Measurements from ENCODE around the gene ARHGAP32.
A peak's percentile ranks its signal among the peaks of the same experiment; 100 is the strongest.
"Not testable (repeated sequence)": the region's sequence is repeated elsewhere in the genome, so short reads cannot be mapped to it uniquely, and the experiment has no call there.

The ARHGAP32 gene

DNA sequence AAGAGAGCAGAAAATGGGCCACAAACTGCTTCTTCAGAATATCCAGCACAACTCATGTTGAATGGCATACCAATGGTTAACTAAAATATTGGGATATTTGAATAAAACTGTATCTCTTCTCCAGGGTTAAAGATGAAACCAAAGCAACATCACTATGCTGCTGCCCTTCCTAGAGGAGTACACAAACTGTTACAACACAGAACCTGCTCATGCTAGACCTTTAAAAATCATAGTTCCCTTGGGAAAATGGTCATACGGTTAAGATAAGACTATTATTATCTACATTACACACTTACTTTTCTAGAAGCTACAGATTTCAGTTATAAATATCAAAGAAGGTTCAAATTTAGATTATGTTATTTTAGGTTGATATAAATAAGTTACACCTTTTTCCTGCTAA lies 170.8 kb downstream of the ARHGAP32 start:
- DNase-seq (ENCODE audit: low spot score): no peak

DNA sequence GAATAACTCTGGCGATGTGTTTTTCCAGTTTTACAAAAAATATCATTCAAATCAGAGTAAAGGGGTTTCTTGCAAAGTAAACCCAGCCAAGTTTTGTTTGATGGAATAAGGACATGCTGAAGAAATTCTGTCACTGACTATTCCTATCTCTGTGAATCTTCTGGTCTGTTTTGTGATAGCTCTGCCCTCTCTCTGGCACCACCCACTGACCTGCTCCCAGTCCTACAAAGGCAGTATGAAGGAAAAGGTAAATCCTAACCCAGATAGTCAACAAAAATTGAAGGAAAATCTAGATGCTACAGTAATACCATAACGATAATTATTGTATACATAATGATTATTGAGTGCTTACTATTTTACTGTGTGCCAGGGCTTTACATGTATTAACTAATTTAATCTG lies 173.1 kb downstream of the ARHGAP32 start:
- DNase-seq (ENCODE audit: low spot score): no peak

DNA sequence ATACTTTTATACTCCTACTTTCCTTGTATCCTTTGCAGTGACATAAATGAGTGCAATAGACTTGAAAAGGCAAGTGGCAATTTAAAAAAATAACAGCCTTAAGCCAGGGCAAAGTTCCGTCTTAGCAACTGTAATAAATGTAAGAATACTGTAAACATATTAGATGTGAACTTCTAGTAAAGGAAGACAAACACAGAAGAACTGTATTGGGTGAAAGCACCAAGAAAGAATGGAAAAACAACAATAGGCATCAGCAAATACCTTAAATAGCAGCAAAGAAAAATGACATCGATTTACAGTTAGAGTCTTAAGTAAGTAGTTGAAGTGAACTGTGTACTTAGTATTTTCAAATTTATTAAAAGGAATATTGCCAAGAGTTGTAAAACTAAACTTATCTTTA lies 174.0 kb downstream of the ARHGAP32 start:
- DNase-seq (ENCODE audit: low spot score): no peak

DNA sequence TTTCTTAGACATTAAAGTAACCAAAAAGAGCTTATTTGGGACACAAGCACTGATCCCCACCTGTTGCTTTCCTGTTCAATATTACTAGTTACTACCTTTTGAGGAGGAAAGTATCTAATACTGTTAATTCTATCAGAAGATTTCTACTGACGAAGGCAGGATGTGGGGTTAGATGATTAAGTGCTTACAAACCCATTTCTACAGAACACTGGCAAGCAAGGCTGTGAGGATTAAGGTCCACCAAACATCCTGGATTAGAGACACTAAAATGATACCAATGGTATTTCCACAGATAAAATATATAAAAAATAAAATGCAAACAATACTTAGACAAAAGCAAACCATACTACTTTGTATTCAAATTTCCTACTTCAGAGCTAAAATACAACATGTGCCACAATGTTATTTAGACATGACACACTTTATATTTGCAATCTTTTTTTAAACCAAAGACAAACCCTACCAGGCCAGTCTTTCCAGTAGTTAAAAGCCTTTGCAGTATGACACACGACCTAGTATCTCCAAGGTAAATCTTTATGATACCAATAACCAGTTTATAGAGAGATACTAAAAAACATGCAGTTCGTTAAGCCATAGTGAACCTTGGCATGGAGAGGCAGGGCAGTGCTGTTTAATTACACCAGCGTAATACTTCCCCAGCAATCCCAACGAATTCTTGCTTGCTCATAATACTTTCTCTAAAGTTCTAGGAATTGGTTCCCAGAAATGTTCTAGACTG lies 178.2 kb downstream of the ARHGAP32 start:
- DNase-seq (ENCODE audit: low spot score): no peak

DNA sequence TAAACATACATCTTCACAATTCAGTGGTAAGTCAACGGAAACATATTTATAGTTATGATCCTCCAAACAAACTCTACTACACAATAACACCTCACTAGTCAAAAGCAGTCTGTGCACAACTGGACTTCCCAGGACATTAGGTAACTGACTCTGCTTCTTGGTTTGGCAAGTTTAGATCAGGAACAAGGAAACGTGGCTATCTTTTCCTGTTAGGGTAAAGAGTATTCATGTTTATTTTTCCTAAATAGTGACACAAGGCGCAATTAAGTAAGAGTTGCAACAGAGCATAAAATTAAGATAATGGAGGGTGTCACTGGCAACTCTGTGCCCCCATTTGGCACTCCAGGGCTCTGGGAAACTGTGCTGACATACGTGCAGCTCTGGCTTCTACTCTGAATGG lies 179.2 kb downstream of the ARHGAP32 start:
- DNase-seq (ENCODE audit: low spot score): no peak

DNA sequence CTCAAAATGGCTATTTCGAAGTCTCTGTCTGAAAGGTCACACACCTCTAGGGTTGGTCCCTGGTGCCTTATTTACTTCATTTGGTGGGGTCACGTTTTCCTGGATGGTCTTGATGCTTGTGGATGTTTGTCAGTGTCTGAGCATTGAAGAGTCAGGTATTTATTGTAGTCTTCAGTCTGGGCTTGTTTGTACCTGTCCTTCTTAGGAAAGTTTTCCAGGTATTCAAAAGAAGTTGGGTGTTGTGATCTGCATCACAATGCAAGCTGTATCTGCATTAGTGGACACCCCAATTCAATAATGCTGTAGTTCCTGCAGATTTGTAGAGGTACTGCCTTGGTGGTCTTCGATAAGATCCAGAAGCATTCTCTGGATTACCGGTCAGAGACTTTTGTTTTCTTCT lies 186.0 kb downstream of the ARHGAP32 start:
- DNase-seq (ENCODE audit: low spot score): no peak

DNA sequence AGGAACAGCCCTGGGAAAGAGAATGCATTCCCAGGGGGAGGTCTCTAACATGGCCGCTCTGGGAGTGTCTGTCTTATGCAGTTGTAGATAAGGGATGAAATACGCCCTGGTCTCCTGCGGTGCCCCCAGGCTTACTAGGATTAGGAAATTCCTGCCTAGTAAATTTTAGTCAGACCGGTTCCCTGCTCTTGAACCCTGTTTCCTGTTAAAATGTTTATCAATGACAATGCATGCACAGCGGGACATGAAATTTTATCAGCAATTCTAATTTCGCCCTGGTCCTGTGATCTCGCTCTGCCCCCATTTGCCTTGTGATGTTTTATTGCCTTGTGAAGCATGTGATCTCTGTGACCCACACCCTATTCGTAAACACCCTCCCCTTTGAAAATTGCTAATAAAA lies 193.0 kb downstream of the ARHGAP32 start:
- not testable (repeated sequence) for DNase-seq (ENCODE audit: low spot score)

DNA sequence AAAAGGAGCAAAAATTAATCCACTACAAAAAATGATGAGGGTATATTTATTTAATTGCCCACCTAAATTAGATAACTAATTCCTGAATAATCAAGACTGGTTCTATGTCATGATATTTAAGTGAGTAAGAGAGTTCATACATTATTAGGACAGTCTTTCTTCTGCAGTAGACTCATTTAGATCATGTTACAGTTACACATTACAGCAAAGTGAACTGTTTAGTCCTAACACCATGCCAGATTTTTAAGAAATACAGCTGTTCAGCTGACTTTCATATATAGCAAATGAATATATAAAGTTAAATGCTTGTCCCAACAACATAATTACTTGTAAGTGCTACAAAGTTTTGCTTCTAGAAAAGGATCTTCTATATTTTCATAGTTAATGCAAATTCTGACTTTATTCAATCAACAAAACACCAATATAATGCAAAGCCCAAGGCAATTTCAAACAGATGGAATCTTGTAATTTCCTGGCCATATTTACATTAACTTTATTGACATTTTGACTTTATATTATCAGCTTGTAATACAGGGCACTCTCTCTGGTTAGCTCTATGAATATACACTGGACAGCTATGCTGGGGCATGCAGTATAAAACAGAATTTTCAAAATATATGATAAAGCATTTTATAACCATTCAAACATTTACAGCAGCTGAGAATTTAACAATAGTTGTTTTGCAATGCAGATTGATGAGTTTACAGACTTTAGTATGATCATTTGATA lies 203.7 kb downstream of the ARHGAP32 start:
- no peak for DNase-seq (ENCODE audit: low spot score)

DNA sequence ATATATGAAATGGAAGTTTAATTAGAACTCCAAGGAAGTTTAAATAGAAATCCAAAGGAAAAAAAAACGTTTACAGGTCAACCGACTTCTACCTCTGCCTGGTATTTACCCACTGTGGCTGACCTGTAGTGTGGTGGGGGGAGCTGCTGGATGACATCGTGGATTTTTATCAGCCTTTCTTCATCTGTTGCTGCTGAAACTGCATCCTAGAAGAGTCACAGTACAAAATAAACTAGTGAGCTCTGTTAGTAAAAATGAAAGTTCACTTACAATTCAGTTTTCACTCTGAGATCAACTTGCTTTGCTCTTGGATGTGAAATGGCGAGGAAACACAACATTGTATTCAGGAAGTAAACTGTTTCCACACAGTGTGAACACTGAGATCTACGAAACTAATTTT lies 206.2 kb downstream of the ARHGAP32 start:
- peak; percentile 31 for DNase-seq (ENCODE audit: low spot score)

DNA sequence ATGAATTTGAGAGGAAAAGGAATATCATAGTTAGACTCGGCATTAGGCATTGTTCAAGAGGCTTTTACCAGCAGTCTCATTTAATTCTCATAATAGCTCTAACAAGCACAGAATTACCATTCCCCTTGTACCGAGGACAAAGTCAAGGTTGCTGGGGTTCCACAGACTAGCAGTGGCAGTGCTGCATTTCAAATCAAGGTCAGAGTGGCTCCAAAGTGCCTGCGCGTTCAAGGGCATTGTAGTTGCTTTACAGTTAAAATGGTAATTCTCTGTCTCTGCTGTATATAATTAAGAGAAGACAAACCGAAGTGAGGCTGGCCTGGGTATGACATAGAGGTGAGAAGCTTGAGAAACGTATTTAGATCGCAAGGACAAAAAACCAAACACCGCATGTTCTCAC lies 209.1 kb downstream of the ARHGAP32 start:
- no peak for DNase-seq (ENCODE audit: low spot score)

DNA sequence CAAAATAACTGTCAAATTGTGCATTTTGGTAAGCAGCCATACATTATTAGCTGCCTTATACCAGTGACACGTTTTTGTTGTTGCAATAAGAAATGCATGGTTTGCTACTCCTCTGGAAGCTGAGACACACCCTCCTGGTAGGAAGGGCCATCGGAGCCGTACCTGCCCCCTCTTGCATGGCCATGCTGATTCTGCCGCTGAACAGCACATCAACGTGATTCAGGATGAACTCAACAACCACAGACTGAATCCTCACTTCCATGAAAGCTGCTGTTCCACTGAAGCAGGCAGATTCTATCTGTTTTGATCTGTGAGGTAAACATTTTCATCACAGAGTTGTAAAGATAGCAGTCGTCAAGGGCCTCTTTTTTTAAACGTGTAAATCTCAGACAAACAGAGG lies 210.9 kb downstream of the ARHGAP32 start:
- DNase-seq (ENCODE audit: low spot score): no peak

DNA sequence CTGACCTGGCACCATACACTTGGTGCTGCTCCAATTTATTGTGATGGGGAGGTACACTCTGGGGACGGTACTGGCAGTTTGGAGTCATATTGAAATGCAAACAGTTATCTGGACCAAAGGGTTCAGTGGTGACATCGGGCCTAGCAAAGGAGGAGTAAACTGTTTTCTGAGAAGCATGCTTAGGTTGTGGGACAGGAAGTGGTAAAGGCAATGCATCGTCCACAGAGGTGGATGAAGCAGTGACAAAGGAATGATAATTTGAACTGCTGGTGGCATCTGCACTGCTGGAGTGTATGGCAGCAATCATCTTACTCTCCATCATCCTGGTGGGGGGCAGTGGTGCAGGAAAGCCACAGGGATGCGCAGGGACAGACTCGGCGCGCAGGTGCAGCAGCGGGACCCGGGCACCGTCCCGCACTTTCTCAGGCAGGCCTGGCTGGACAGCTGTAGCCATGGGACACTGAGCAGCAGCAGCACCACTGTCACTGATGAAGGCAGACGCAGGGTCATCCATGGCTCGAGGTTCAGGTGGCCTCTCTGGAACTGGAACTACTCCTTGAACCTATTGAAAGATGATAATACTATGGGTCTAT lies 221.4 kb downstream of the ARHGAP32 start:
- no peak for DNase-seq (ENCODE audit: low spot score)

DNA sequence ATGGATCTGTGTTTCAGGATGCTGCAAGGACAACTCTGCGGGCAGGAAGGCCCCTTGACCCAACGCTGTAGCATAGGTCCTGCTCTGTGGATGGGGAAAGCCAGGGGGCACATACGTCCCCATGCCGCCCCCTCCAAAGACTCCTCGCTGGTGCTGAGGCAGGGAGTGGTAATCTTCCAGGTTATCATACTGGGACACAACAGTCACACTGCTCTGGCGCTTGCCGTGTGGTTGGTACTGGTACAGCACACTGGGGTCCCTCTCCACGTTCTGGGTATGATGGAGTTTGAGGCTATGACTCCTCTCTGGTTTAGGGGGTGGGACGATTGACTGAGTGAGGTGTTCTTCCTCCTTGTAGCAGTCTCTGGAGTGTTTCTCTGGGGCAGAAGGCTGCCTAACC lies 223.2 kb downstream of the ARHGAP32 start:
- DNase-seq (ENCODE audit: low spot score): no peak

DNA sequence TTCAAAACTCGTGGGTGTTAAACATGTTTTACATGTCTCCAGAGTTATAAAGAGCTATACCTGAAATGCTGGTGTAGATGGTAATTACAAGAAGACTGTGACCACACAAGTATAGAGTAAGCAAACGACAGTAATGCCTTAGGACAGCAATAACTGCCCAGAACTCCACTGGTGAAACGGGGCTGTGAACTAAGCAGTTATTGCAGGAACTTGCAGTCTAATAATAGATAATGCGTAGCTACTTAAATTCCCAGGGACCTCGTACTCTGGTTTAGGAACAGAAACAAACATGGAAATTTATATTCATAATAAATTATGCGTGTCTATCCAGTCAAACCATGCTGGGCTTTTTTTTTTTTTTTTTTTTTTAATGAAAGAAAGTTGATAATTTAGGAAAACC lies 224.5 kb downstream of the ARHGAP32 start:
- DNase-seq (ENCODE audit: low spot score): no peak

DNA sequence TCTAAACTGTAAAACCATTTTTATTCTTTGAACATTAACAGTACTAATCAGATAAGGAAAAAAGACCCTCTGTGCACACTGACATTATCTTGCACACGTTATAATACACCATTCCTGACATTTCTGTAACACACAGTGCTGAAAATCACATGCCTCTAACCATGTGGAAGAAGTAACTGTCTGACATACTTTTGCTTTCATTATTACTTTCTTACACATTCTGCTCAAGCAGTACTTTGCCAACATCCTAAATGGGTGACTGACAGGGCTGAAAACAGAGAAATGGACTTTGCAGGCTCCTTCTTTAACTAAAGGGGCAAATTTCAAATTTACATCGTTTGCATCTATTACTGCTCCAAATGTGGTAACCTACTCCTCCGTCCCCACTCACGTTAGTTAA lies 226.6 kb downstream of the ARHGAP32 start:
- DNase-seq (ENCODE audit: low spot score): peak; percentile 63

DNA sequence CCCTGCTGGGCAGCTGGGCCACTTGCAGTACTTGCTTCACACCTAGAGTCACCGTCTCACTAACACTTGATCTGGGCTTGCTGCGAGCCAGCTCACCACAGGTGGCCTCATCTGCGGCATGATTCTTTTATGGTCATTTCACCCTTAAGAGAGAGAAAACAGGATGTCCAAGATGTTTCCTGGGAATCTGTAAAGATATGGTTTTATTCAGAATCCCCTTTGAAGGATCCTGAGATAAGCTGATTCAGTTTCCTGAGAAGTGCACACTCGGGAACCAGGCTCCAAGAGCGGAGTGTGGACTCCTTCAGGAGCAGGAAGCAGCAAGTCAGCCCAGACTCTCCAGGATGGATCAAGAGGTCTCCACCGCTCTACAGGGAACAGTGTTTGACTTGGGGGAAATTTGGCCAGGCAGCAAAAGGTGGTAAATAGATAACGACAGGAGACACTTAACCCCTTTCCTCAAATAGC lies 227.6 kb downstream of the ARHGAP32 start:
- no peak for DNase-seq (ENCODE audit: low spot score)

DNA sequence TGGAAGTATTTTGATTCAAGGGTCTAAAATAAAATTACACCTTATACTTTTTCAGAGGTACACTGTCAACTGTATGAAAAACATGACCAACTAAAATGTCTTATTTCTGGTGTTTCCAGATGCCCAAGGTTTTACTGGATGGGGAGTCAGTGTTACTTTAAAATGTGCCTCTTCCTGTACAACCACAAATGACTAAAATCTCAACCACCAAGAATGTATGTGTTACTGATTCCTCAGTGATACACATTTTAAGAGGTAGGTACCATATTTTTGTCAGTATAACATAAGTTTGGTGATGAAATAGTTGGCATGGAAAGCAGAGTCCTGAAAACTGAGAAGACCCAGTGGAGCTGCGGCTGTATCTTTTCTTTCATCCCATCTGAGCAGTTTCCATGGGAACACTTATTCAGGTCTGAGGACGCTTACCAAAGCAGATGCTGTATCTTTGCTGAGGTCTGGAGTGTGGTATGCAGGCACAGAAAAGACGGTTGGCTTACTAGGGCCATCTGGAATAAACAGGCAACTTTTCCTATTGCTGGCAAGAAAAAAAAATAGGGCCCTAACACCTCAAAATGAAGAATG lies 228.3 kb downstream of the ARHGAP32 start:
- DNase-seq (ENCODE audit: low spot score): peak; percentile 78

DNA sequence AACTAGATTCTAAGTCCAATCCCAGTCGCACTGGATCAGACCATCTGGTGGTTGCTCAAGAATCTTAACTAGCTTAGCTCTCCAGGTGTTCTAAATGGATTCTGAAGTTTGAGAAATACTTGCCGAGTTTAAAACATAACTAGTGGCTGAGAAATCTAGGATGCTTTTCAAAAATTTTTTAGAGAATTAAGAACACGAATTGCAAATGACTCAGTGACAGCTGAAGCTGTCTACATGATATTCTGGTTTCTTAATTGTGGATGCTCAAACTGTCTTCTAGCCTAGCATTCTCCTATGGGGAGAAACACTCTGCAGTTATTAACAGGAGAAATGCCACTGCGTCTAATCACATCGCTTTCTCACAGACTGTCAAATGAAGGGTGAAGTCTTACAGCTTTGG lies 229.2 kb downstream of the ARHGAP32 start:
- DNase-seq (ENCODE audit: low spot score): no peak

DNA sequence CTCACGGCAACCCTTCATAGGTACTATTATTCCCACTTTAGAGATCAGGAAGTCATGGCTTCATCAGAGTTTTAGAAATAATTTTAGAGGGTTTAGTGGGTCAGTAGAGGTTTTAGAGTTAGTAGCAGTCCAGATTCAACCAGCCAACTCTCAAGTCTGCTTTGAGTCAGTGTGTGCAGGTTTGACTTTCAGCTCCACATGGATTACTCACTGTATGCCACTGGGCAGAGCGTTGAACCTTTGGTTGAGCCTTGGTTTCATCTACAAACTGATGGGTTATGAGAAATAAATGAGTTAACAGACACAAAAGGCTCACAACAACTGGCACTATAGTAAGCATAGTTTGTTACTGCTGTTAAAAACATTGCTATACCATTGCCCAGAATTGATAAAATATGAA lies 230.5 kb downstream of the ARHGAP32 start:
- peak; percentile 36 for DNase-seq (ENCODE audit: low spot score)

DNA sequence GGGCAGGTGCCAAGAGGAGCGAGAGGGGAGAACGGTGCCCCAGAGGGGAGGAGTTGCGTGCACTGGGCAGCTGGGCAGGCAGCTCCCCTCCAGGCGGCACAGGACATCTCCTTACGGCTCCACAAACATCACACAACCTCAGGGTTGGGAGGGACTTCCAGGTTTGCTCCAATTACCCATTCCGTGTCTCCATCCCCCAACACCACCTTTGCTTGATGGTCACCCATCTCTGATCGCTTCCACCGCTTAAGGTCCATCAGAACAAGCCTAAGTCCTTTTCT lies 235.0 kb downstream of the ARHGAP32 start:
- DNase-seq (ENCODE audit: low spot score): no peak

DNA sequence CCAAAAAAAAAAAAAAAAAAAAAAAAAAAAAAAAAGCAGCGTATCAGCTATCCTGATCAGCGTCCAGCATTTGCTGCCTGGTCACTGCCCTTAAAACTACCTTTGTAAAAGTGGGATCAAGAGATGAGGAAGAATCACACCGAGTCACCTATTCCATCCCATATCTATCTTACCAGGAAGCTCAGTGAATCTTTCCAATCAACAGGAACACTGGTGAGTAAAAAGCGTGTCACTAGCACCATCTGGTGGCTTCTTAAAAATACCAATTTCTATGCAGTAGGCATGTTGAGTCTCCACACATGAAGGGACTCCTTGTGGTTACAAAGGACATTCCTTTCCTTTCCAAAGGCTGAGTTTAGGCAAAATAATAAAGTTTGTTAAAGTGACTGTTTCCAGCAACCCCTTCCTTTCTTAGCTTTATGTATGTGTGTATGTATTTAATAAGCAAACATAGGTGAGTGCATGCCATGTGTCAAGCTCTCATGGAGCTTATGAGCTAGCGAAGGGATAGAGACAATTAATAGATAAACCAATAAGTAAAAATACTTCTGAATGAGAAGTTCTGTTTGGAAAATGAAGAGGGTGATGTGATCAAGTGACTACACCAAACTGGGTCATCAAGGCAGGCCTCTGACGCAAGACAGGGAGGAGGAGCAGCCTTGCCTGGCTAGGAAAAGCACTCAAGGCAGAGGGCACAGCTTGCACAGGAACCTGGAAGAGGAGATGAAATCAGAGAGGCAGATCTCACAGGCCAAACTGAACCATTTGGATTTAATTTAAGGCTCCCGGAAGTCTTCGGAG lies 235.5 kb downstream of the ARHGAP32 start:
- DNase-seq (ENCODE audit: low spot score): peak; percentile 28

DNA sequence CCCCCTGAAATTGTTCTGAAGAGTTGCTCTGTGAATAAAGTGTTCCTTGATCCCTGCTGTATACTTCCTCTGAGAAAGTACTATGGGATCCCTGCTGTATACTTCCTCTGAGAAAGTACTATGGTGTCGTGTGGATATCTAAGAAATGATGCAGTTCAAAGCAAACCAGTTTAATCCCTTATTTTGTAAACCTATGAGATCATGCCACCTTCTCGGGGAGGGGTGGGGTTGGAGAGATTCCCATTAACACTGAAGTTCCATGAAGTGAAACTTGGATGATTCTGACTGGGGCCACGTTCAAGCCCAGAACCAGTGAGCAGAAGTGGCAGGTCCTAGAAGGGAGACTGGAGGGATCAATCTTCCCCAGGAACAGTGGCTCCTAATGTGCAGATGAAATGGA lies 236.5 kb downstream of the ARHGAP32 start:
- DNase-seq (ENCODE audit: low spot score): no peak

Measured in activated CD4-positive, alpha-beta T cell treated with anti-CD3 and anti-CD28 coated beads, Interleukin-2, Interleukin-4, amounts not matched to agents 100 ng/mL and 50 ng/mL, durations not matched to agents 16 hours and 8 hours (primary cell).